Activated naive CD4-positive, alpha-beta T cell (primary cell): Measurements from ENCODE around the gene RMI2.
"Not testable (repeated sequence)": the region's sequence is repeated elsewhere in the genome, so short reads cannot be mapped to it uniquely, and the experiment has no call there.

Experiments used
- DNase-seq, 4 experiments: peaks; one replicate each; lab custom pipeline; 2025; lab: John Stamatoyannopoulos, UW

The RMI2 gene

DNA sequence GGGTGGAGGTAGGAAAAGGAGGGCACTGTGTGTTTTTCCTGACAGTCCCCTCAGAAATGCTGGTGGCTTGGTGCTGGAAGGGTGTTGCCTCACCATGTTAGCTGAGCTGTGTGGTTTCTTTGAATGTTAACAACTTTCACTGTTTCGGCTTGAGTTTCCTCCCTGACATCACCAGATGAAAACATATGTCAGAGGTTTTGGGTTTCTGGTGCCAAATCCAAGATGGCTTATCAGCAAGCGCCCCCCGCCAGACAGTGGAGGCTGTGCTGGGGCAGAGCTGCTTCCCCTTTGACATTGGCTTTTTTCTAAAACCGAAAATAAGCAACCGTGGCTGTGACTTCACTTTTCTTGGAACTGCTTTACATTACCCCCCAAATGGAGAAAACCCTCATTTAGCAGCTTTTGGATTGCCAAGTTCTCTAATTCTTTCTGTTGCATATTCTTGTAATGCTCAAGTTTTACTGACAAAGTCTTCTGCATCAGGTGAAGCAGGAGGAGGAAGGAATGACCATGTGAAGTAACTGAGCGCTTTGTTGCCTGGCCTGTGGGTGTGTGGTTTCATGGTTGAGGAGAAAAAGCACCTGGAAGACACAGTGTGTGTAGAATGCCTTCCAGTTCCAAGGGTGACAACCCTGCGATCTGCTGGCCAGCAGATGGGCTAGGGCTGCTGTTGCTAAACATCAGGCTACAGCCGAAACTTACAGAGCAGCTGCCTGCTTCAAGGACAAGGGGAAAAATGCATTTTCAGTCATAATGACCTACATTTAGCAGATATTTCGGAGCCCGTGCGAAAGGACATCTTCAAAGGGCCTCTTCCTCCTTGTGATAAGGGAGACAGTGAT is 9.7 kb downstream of the RMI2 start:
- DNase-seq: peak in 3 of 4 experiments; percentile 8 to 60 (median 39)

GRCh38 chr16:11355862-11356261 is 10.6 kb downstream of the RMI2 start:
- DNase-seq: no peak

DNA sequence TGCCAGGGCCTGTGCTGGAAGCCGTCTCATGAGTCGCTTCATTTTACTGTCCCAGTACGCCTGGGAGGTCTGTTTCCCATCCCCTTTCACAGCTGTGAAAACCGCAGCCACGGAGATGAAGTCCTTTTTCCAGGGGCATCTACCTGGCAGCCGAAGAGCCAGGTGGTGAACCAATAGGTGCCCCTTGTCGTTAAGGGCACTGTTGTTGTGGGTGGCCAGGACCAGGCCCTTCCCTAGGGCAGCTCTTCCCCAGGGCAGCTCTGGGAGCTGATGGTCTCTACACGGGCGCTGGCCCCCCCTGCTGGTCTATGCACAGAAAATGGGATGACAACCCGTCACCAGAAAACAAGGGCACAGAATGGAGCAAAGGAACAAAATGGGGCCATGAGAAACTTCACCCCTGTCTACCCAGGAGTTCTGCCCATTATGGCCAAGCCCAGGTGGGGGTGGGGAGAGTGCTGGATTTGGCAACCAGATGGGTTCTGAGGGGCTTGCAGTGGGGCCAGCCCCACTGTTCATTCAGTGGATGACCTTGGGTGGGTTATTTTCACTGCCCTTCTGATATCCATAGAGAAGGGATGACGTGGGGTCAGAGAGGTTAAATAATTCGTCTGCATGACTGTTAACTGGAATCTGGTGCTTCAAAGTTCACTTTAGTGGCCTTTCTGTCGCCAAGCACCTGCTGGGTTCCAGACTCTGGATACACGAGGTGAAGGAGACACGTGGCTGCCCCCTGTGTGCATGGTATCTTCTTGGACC is 11.5 kb downstream of the RMI2 start:
- DNase-seq: peak in 3 of 4 experiments; percentile 7 to 47 (median 39)

- DNase-seq: no peak
Measured at GRCh38 chr16:11358531-11358930, 13.3 kb downstream of the RMI2 start.

- DNase-seq: no peak
Measured at GRCh38 chr16:11359370-11359769, 14.1 kb downstream of the RMI2 start.

- no peak for DNase-seq
Measured at GRCh38 chr16:11360641-11361373, 15.5 kb downstream of the RMI2 start.

DNA sequence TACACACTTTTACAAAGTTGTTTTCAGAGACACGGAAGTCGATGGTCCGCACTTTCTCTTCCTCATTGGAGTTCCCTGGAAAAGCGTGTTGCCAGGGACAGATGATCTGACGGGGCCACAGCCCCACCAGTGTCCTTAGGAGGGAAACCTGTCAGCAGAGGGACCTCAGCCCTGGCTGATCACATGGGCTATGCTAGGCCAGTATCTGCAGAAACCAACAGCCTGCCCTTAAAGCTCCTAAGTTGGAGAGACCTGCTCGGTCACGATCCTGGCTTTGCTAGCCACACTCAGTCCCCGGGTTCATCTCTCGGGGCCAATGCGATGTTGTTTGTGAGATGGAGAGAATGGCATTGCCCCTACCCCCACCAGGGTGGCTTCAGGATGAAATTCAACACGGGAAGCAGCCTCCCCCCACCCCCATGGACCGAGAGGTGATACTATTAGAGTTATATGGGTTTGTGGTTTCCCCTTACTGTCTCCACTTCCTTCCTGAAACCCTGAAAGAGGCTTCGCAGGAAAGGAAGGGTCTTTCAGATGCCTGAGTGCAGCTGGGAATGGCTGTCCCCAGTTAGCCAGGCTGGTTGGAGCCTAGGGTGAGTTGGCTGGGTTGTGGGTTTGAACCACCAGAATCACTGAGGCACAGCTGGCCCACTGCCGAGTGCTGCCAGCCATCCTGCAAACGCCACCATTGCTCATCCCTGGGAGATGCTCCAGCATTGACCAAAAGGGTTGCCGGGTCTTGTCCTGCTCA is 16.6 kb downstream of the RMI2 start:
- peak in 1 of 4 experiments; percentile 4 for DNase-seq

GRCh38 chr16:11363927-11364258 is 18.6 kb downstream of the RMI2 start:
- DNase-seq: no peak

DNA sequence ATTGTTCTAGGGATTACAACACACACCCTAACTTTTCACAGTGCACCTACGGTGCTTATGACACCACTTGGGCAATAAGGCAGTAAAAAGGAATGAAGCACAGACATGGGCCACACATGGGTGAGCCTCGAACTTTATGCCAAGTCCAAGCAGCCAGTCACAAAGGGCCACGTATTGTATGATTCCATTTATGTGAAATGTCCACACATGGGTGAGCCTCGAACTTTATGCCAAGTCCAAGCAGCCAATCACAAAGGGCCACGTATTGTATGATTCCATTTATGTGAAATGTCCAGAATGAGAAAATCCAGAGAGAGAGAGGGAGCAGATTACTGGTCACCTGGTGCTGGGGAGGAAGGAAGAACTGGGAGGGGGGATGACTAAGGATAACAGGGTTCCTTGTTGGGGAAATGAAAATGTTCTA is 22.2 kb downstream of the RMI2 start:
- DNase-seq: no peak

DNA sequence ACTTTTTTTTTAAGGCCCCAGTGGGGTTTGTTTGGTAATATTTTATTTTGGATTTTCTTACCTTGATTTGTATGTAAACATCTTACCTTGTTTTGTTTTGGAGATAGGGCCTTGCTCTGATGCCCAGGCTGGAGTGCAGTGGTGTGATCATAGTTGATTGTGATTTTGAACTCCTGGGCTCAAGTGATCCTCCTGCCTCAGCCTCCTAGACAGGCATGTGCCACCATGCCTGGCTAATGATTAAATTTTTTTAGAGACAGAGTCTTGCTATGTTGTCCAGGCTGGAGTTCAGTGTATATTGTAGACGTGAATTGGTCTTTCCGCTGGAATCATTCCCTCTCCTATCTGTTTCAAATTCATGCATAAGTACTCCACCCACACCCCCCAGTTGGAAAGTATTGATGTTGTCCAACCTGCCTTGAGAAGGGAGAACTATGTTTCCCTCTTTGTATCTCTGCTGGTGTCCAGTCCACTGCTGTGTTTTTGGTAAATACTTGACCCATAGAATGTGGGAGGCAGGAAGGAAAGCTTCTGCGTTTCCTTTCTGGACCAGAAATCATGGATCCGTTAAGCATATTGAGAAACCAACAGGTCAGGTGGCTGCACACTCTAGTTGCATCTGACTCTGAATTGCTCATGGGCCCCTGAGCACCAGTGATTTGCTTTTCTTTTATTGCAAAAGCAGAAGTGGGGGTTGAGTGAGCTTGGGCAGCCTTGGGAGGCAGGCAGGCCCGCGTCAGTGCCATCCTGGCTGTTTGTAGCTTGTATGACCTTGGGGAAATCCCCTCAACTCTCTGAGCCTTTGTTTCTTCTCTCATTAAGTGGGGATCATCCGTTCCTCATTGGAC is 25.0 kb downstream of the RMI2 start:
- DNase-seq: no peak

DNA sequence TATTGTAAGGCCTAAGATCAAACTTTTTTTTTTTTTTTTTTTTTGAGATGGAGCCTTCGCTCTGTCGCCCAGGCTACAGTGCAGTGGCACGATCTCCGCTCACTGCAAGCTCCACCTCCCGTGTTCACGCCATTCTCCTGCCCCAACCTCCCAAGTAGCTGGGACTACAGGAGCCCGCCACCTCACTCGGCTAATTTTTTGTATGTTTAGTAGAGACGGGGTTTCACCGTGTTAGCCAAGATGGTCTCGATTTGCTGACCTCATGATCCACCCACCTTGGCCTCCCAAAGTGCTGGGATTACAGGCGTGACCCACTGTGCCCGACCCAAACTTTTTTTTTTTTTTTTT is 25.6 kb downstream of the RMI2 start:
- not testable (repeated sequence) for DNase-seq

DNA sequence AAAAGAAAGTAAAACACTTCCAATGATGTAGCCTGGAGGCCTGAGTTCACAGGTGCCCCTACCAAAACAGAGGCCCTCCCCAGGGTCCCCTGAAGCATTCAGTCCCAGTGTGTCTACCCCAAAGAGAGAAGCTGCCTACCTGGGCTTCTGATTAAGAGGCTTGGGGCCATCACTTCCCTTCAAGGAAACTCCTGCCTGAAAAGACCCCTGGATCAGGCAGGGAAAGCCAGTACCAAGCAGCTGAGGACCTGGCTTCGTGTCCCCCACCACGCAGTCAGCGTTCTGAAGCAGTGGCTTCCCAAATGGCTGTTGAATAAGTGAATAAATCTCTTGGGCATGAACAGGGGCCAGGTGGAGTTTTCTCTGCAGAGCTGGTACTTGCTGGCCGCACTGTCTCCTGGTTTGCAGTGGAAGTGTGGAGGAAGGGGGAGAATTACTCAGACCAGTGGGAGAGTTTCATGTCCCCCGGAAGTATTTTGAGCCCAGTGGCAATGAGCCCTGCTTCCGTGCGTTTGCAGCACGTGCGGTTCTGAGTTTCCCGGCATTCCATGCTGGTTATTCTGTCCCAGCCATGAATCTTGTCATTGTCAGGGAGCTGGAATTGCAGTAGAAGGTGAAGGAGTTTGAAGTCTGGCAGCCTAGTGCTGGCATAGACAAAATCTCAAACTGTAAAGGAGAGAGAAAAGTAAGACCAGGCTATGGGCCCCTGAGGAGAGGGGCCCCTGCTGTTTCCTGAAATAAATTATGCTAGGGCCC is 27.0 kb downstream of the RMI2 start:
- no peak for DNase-seq

DNA sequence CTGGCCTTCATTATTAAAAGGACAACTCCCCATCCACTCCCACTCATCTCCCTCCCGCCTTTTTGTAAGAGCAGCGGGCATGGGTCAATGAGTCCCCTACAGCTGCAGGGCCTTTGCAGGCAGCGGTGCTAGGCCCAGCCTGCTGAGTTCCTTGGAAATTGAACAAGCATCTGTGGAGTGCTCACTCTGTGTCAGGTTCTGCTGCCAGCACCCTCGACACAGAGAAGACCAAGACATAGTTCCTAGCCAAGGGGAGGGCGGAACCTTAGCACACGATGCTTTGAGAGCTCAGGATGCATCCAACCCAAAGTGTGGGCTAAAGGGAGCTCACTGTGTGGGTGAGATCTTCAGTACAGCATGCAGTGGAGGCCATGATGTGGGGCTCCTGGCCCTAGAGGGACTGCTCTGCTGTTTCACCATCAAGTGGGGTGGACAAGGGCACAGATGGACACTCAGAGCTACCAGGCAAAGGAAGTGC is 27.6 kb downstream of the RMI2 start:
- no peak for DNase-seq

DNA sequence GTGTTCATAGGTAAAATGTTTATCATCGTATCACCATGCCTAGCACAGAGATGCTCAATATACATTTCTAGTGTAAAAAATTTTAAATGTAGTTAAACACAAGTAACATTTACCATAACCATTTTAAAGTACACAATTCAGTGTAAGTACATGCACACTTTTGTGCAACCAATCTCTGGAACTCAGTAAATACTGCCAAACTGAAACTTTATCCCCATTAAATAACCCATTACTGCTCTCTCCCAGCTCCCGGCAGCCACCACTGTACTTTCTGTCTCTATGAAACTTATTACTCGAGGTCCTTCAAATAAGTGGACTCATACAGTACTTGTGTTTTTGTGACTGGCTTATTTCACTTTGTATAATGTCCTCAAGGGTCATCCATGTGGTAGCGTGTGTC is 29.0 kb downstream of the RMI2 start:
- no peak for DNase-seq

DNA sequence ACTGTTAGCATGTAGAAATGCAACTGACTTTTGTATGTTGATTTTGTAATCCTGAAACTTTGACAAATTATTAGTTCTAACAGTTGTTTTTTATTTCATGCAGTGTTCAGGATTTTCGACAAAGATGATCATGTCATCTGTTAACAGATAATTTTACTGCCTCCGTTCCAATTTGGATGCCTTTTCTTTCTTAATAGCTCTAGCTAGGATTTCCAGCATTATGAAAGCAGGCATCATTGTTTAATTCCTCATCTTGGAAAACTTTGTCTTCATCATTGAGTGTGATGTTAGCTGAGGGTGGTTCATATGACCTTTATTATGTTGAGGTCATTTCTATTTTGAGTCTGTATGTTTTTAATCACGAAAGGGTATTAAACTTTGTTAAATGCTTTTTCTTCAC is 31.9 kb downstream of the RMI2 start:
- DNase-seq: no peak

DNA sequence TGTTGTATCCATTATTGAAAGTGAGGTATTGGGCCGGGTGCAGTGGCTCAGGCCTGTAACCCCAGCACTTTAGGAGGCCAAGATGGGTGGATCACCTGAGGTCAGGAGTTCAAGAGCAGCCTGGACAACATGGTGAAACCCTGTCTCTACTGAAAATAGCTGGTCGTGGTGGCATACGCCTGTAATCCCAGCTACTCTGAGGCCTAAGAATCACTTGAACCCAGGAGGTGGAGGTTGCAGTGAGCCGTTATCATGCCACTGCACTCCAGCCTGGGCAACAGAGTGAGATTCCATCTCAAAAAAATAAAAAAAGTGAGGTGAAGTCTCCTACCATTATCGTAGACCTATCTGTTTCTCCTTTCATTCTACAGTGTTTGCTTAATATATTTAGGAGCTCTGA is 33.7 kb downstream of the RMI2 start:
- not testable (repeated sequence) for DNase-seq

- DNase-seq: no peak
Measured at GRCh38 chr16:11379420-11379819, 34.2 kb downstream of the RMI2 start.

- no peak for DNase-seq
Measured at GRCh38 chr16:11380836-11381235, 35.6 kb downstream of the RMI2 start.

- DNase-seq: no peak
Measured at GRCh38 chr16:11383481-11384183, 38.4 kb downstream of the RMI2 start.
